Tibial nerve (tissue), 3 donors: Measurements from ENCODE around the gene SHISA4.

Experiments
- POLR2A ChIP-seq, 2 donors: fragments of 450-650 bp; IDR thresholded peaks; one replicate each; pipeline ENCODE4 v1.6.1; 2017; ENCODE audit warnings: antibody characterized with exemption in 2 of 2, mild to moderate bottlenecking in 2 of 2, moderate library complexity in 2 of 2
- TF ChIP-seq, protein P1 (sequence below), 5 experiments: fragments of 200-600 bp in 3 of 5; fragments of 450-650 bp in 2 of 5; sonication (generic) in 3 of 5; IDR thresholded peaks; one replicate each; pipeline ENCODE4 v1.5.1; 2016 to 2019; ENCODE audit warnings: antibody characterized with exemption in 5 of 5, mild to moderate bottlenecking in 3 of 5, moderate library complexity in 2 of 5

DNA sequence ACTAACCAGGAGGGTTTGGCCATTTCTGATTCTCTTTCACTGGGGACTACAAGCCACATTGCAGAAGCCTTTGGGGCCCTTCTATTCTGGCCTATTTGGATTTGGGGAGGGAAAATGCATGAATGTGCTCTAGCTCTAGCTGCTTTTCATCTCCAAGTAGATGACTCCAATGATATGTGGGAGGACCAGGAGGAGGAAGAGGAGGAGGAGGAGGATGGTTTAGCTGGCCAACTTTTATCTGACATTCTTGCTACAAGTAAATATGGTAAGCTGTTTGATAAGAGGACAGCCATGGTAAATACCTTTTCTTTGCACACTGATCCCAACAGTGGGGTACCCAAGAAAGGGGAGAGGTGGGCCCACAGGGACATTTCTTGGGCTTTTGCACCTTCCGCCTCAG, 14.0 kb upstream of the SHISA4 start:
- TF ChIP-seq, protein P1, sequence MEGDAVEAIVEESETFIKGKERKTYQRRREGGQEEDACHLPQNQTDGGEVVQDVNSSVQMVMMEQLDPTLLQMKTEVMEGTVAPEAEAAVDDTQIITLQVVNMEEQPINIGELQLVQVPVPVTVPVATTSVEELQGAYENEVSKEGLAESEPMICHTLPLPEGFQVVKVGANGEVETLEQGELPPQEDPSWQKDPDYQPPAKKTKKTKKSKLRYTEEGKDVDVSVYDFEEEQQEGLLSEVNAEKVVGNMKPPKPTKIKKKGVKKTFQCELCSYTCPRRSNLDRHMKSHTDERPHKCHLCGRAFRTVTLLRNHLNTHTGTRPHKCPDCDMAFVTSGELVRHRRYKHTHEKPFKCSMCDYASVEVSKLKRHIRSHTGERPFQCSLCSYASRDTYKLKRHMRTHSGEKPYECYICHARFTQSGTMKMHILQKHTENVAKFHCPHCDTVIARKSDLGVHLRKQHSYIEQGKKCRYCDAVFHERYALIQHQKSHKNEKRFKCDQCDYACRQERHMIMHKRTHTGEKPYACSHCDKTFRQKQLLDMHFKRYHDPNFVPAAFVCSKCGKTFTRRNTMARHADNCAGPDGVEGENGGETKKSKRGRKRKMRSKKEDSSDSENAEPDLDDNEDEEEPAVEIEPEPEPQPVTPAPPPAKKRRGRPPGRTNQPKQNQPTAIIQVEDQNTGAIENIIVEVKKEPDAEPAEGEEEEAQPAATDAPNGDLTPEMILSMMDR (IDR thresholded peaks at IDR 0.05): no peak
- TF ChIP-seq POLR2A (IDR thresholded peaks at IDR 0.05): no peak
